Activated CD8-positive, alpha-beta T cell treated with anti-CD3 and anti-CD28 coated beads for 36 hours (primary cell): Measurements from ENCODE around the gene SETD3. TPM values are rescaled to one million over a fixed set of nuclear protein-coding genes. Genes with fewer than 3 reads are reported as not detected.

ENCODE experiments used
- ATAC-seq: fragments of 200-7000 bp; cut with Tn5 transposase; one replicate; pipeline ENCODE4 v1.10.0; 2021; ENCODE audit warnings: mild to moderate bottlenecking, moderate library complexity
- CTCF ChIA-PET: fragments of 350-600 bp; sonication (Branson Sonifier 250); formaldehyde crosslinking; loops from one replicate; lab custom pipeline; 2021; ENCODE audit warnings: antibody characterized with exemption; lab: Charles Lee
- POLR2A ChIA-PET: fragments of 350-600 bp; sonication (Branson Sonifier 250); formaldehyde crosslinking; loops from one replicate; lab custom pipeline; 2021; ENCODE audit warnings: antibody characterized with exemption; lab: Charles Lee
- DNase-seq: peaks from one replicate; pipeline ENCODE4 v3.0.0-alpha.2; 2020
- H3K27ac Mint-ChIP-seq: one replicate; pipeline ENCODE4 v1.8.0; 2021; ENCODE audit warnings: mild to moderate bottlenecking, mixed read lengths
- H3K27me3 Mint-ChIP-seq: one replicate; pipeline ENCODE4 v1.8.0; 2021; ENCODE audit warnings: mixed read lengths
- H3K36me3 Mint-ChIP-seq: one replicate; pipeline ENCODE4 v1.8.0; 2021; ENCODE audit warnings: low read depth, mixed read lengths
- H3K4me1 Mint-ChIP-seq: one replicate; pipeline ENCODE4 v1.8.0; 2021; ENCODE audit warnings: low read depth, mixed read lengths
- H3K4me3 Mint-ChIP-seq: one replicate; pipeline ENCODE4 v1.8.0; 2021; ENCODE audit warnings: mild to moderate bottlenecking, moderate library complexity, mixed read lengths
- H3K9me3 Mint-ChIP-seq: one replicate; pipeline ENCODE4 v1.8.0; 2021; ENCODE audit warnings: mixed read lengths
- intact Hi-C: fragments of 100-400 bp; cut with micrococcal nuclease; formaldehyde crosslinking; loops from one replicate; pipeline ENCODE4 v1.10.0; 2022
- total RNA-seq, 2 experiments: library from RNA; stranded (reverse); gene quantifications; one replicate each; pipeline ENCODE4 v1.2.3, GENCODE V29; 2021
- TF ChIP-seq, protein P1 (sequence below): fragments of 200-600 bp; IDR thresholded peaks from one replicate; pipeline ENCODE4 v1.8.0; 2022; ENCODE audit warnings: antibody characterized with exemption, mild to moderate bottlenecking

SETD3 gene
- total RNA-seq, 2 experiments from 2014 or later: 49.9 to 50.7 TPM

DNA sequence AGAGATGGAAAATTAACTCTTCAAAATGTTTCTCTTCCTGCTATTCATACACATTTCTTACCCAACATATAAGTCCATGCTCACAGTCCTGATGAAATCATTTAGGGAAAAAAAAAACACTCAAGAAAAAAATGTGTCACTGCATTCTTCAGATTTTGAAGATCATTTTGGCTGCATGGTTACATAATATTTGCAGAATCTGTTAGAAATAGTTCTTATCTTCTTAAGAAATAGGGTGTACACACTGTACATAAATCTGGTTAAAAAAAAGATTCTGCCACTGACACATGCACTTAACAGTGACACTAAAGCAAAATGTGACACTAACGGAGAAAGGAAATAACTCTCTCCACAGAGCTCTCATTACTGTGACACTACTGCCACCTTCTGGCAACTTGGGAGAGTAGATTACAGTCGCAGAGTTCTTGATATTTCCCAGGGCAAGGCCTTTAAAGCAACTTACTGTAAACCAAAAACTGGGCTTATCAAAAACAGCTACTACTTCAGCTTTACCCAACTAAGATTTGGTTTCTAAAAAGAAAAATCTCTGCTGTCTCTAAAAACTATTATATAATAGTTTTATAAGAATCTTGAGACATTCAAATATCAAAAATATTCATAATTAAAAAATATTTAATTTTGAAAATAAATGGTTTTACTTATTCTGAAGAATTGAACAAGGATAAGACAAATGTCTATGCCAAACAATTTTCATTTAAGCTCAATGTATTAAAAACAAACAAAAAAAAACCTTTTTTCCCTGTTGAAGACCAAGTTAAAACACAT lies 65.0 kb downstream of the SETD3 start:
- CTCF ChIA-PET: interaction anchor here (0.6 to 8.6 kb wide), 36 partner anchors 8 to 1480 kb away, joined by 3 to 145 read pairs (median 4); partner anchors contain the start of gene BCL11B
- peak; percentile 71 for DNase-seq
- H3K4me3 Mint-ChIP-seq: no peak overlapping the region

DNA sequence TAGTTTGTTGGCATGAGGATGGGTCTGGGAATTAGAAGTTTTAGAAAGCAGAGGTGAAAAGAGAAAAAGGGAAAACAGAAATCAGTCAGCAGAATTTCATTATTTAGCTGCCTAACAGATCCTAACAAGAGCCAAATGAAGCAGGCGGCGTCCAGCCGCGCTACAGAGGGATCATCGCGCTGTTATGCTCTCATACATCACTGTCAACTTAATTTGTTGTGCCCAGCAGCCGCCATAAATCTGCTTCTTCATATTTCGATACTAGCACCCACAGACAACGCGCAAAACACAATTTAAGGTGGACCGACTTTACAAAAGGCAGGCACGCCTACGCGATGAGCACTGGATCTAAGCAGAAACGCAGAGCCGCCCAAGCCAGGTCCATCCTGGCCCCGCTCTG lies 66.7 kb downstream of the SETD3 start:
- TF ChIP-seq, protein P1, sequence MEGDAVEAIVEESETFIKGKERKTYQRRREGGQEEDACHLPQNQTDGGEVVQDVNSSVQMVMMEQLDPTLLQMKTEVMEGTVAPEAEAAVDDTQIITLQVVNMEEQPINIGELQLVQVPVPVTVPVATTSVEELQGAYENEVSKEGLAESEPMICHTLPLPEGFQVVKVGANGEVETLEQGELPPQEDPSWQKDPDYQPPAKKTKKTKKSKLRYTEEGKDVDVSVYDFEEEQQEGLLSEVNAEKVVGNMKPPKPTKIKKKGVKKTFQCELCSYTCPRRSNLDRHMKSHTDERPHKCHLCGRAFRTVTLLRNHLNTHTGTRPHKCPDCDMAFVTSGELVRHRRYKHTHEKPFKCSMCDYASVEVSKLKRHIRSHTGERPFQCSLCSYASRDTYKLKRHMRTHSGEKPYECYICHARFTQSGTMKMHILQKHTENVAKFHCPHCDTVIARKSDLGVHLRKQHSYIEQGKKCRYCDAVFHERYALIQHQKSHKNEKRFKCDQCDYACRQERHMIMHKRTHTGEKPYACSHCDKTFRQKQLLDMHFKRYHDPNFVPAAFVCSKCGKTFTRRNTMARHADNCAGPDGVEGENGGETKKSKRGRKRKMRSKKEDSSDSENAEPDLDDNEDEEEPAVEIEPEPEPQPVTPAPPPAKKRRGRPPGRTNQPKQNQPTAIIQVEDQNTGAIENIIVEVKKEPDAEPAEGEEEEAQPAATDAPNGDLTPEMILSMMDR: no peak
- H3K27ac Mint-ChIP-seq: no peak overlapping the region
- H3K4me1 Mint-ChIP-seq: peaks cover 24% of the 10 kb centered on the region
- no peaks in the 10 kb centered on the region for H3K9me3 Mint-ChIP-seq
- ChIA-PET POLR2A (no interaction called here), CTCF (interaction anchor here (1.0 to 8.6 kb wide), 5 partner anchors 12 to 94 kb away, joined by 4 to 145 read pairs (median 30); no protein-coding TSS in a partner anchor)
- no peaks in the 10 kb centered on the region for H3K27me3 Mint-ChIP-seq
- no peak overlapping the region for H3K4me3 Mint-ChIP-seq
- DNase-seq (no peak), ATAC-seq (no peak)
- intact Hi-C loops: loop anchor here (10.0 kb wide), 1 partner anchor 89 kb away; no protein-coding TSS in a partner anchor
- peaks cover 11% of the 10 kb centered on the region for H3K36me3 Mint-ChIP-seq

More for the DNA sequence above, 65.0 kb downstream of the SETD3 start:
- H3K9me3 Mint-ChIP-seq: no peaks in the 10 kb centered on the region
- TF ChIP-seq, protein P1: peak; percentile 84
- H3K27ac Mint-ChIP-seq: no peak overlapping the region
- intact Hi-C loops: loop anchor here (10.0 kb wide), 1 partner anchor 91 kb away; no protein-coding TSS in a partner anchor
- ATAC-seq: peak; percentile 98
- H3K4me1 Mint-ChIP-seq: peaks cover 24% of the 10 kb centered on the region
- no peaks in the 10 kb centered on the region for H3K27me3 Mint-ChIP-seq
- POLR2A ChIA-PET: interaction anchor here (0.7 to 1.1 kb wide), 2 partner anchors 155 to 215 kb away, joined by 3 read pairs; no protein-coding TSS in a partner anchor
- peaks cover 8% of the 10 kb centered on the region for H3K36me3 Mint-ChIP-seq

DNA sequence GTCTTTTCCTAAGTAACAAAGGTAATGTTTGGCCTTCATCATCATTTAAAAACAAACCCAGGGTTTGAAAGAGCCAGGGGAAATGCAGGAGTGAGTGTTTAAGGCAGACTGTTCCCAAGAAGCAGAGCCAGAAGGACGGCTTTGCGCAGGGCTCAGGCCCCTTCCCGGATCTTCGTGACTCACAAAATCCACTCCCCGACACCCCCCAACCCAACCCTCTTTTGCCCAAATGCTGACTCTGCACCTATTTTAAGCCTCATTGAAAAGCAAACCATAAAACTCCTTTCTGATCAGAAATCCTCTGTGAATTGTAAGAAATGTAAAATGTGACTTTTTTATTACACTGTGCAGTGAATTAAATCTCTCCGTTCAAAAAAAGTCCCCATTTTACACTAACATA lies 67.5 kb downstream of the SETD3 start:
- CTCF ChIA-PET: interaction anchor here (1.0 to 8.6 kb wide), 4 partner anchors 12 to 93 kb away, joined by 4 to 145 read pairs (median 8); no protein-coding TSS in a partner anchor
- TF ChIP-seq, protein P1: no peak
- Mint-ChIP-seq H3K9me3 (no peaks in the 10 kb centered on the region), H3K4me3 (no peak overlapping the region), H3K36me3 (peaks cover 11% of the 10 kb centered on the region), H3K27ac (no peak overlapping the region), H3K4me1 (peaks cover 20% of the 10 kb centered on the region), H3K27me3 (no peaks in the 10 kb centered on the region)
- no peak for ATAC-seq
- POLR2A ChIA-PET: interaction anchor here (1.4 kb wide), 1 partner anchor 19 kb away, joined by 5 read pairs; no protein-coding TSS in a partner anchor
- DNase-seq: no peak
- intact Hi-C loops: loop anchor here (10.0 kb wide), 1 partner anchor 88 kb away; no protein-coding TSS in a partner anchor

- DNase-seq (peak; percentile 15), ATAC-seq (no peak)
- ChIA-PET CTCF (interaction anchor here (0.7 to 8.6 kb wide), 5 partner anchors 11 to 93 kb away, joined by 3 to 145 read pairs (median 6); no protein-coding TSS in a partner anchor), POLR2A (interaction anchor here (1.4 kb wide), 1 partner anchor 18 kb away, joined by 5 read pairs; no protein-coding TSS in a partner anchor)
- TF ChIP-seq, protein P1: no peak
- no peaks in the 10 kb centered on the region for H3K9me3 Mint-ChIP-seq
- intact Hi-C loops: loop anchor here (10.0 kb wide), 1 partner anchor 88 kb away; no protein-coding TSS in a partner anchor
- H3K4me1 Mint-ChIP-seq: peaks cover 20% of the 10 kb centered on the region
- no peaks in the 10 kb centered on the region for H3K27me3 Mint-ChIP-seq
- H3K27ac Mint-ChIP-seq: peak overlapping the region; percentile 58
- peaks cover 11% of the 10 kb centered on the region for H3K36me3 Mint-ChIP-seq
- H3K4me3 Mint-ChIP-seq: no peak overlapping the region
Observed at GRCh38 chr14:99412117-99413061, 68.3 kb downstream of the SETD3 start.
